ENCODE results near the gene EBPL. TPM values are rescaled to one million over a fixed set of nuclear protein-coding genes. Genes with fewer than 3 reads are reported as not detected.

EBPL gene
- total RNA-seq, 1 experiment from 2014 or later: 105 TPM

- H3K36me3 ChIP-seq (ENCODE audit: control insufficient read depth, insufficient read depth, low read length): no peaks in the 10 kb centered on the region
- Mint-ChIP-seq H3K27ac (ENCODE audit: unreplicated experiment) (no peak overlapping the region), H3K9me3 (ENCODE audit: unreplicated experiment) (no peaks in the 10 kb centered on the region), H3K4me1 (ENCODE audit: low read depth, unreplicated experiment) (no peaks in the 10 kb centered on the region), H3K36me3 (ENCODE audit: insufficient read depth, unreplicated experiment) (no peaks in the 10 kb centered on the region), H3K27me3 (ENCODE audit: insufficient read depth, unreplicated experiment) (no peaks in the 10 kb centered on the region), H3K4me3 (ENCODE audit: unreplicated experiment) (no peak overlapping the region)
- no peak for DNase-seq
- no TSS peak for BruUV-seq (replicated peaks)
- H3K27me3 ChIP-seq (replicated peaks; ENCODE audit: control insufficient read depth, insufficient read depth, low read length): no peaks in the 10 kb centered on the region
- H3K4me3 ChIP-seq (ENCODE audit: low read depth, low read length): no peak overlapping the region
- H3K4me1 ChIP-seq: no peaks in the 10 kb centered on the region
- no peaks in the 10 kb centered on the region for H3K9me3 ChIP-seq
- intact Hi-C loops (cut with micrococcal nuclease; ENCODE audit: unreplicated experiment): no loop called here
- TF ChIP-seq CTCF (IDR thresholded peaks at IDR 0.05; ENCODE audit: insufficient read depth in 1 of 2, low read depth in 1 of 2, low read length in 1 of 2, severe bottlenecking in 1 of 2, unreplicated experiment in 1 of 2): no peak
- CTCF ChIA-PET: no interaction called here
- POLR2A ChIA-PET: no interaction called here
Observed at GRCh38 chr13:49638744-49639072, 52.6 kb downstream of the EBPL start.

GRCh38 chr13:49638030-49638743, 53.1 kb downstream of the EBPL start:
- Mint-ChIP-seq H3K27me3 (ENCODE audit: insufficient read depth, unreplicated experiment) (no peaks in the 10 kb centered on the region), H3K4me3 (ENCODE audit: unreplicated experiment) (no peak overlapping the region), H3K36me3 (ENCODE audit: insufficient read depth, unreplicated experiment) (no peaks in the 10 kb centered on the region), H3K4me1 (ENCODE audit: low read depth, unreplicated experiment) (no peaks in the 10 kb centered on the region), H3K9me3 (ENCODE audit: unreplicated experiment) (no peaks in the 10 kb centered on the region), H3K27ac (ENCODE audit: unreplicated experiment) (no peak overlapping the region)
- DNase-seq: no peak
- no peaks in the 10 kb centered on the region for H3K9me3 ChIP-seq
- no peak overlapping the region for H3K4me3 ChIP-seq (ENCODE audit: low read depth, low read length)
- POLR2A ChIA-PET: no interaction called here
- intact Hi-C loops (cut with micrococcal nuclease; ENCODE audit: unreplicated experiment): no loop called here
- no peaks in the 10 kb centered on the region for H3K4me1 ChIP-seq
- no peaks in the 10 kb centered on the region for H3K27me3 ChIP-seq (replicated peaks; ENCODE audit: control insufficient read depth, insufficient read depth, low read length)
- TF ChIP-seq CTCF (IDR thresholded peaks at IDR 0.05; ENCODE audit: insufficient read depth in 1 of 2, low read depth in 1 of 2, low read length in 1 of 2, severe bottlenecking in 1 of 2, unreplicated experiment in 1 of 2): no peak
- no TSS peak for BruUV-seq (replicated peaks)
- H3K36me3 ChIP-seq (ENCODE audit: control insufficient read depth, insufficient read depth, low read length): no peaks in the 10 kb centered on the region
- CTCF ChIA-PET: no interaction called here

GRCh38 chr13:49636705-49637104, 54.6 kb downstream of the EBPL start:
- CTCF ChIA-PET: no interaction called here

More at GRCh38 chr13:49636705-49637104, 54.6 kb downstream of the EBPL start:
- Histone ChIP-seq H3K36me3 (ENCODE audit: control insufficient read depth, insufficient read depth, low read length) (no peaks in the 10 kb centered on the region), H3K4me3 (ENCODE audit: low read depth, low read length) (no peak overlapping the region), H3K27me3 (replicated peaks; ENCODE audit: control insufficient read depth, insufficient read depth, low read length) (no peaks in the 10 kb centered on the region), H3K4me1 (no peaks in the 10 kb centered on the region), H3K9me3 (no peaks in the 10 kb centered on the region)
- POLR2A ChIA-PET: no interaction called here
- intact Hi-C loops (cut with micrococcal nuclease; ENCODE audit: unreplicated experiment): no loop called here
- Mint-ChIP-seq H3K4me3 (ENCODE audit: unreplicated experiment) (no peak overlapping the region), H3K36me3 (ENCODE audit: insufficient read depth, unreplicated experiment) (no peaks in the 10 kb centered on the region), H3K27me3 (ENCODE audit: insufficient read depth, unreplicated experiment) (no peaks in the 10 kb centered on the region), H3K9me3 (ENCODE audit: unreplicated experiment) (no peaks in the 10 kb centered on the region), H3K27ac (ENCODE audit: unreplicated experiment) (no peak overlapping the region), H3K4me1 (ENCODE audit: low read depth, unreplicated experiment) (no peaks in the 10 kb centered on the region)
- no peak for DNase-seq
- BruUV-seq (replicated peaks): no TSS peak
- TF ChIP-seq CTCF (IDR thresholded peaks at IDR 0.05; ENCODE audit: insufficient read depth in 1 of 2, low read depth in 1 of 2, low read length in 1 of 2, severe bottlenecking in 1 of 2, unreplicated experiment in 1 of 2): no peak

Data from Caco-2 (cell line).